PC-9 (cell line): ENCODE results near the gene ARPC1A.

ENCODE experiments used
- CTCF ChIP-seq: fragments of 200-600 bp; sonication (generic); conservative IDR thresholded peaks from 2 replicates; pipeline ENCODE4 v1.6.1; 2017; ENCODE audit warnings: mixed run types, antibody characterized with exemption, mild to moderate bottlenecking, moderate library complexity
- EZH2 ChIP-seq: fragments of 200-600 bp; sonication (generic); IDR thresholded peaks from 2 replicates; pipeline ENCODE4 v1.8.0; 2017; ENCODE audit warnings: antibody characterized with exemption, low read depth

- TF ChIP-seq CTCF (no peak), EZH2 (no peak)
Measured at GRCh38 chr7:99305473-99306260, 20.0 kb upstream of the ARPC1A start.
